NCI-H187 (cell line): ENCODE measurements around the gene NR2E1.

Experiments used
- DNase-seq, 2 experiments: peaks; one replicate each; lab custom pipeline; 2025; lab: John Stamatoyannopoulos, UW

NR2E1 gene

GRCh38 chr6:108171291-108171917 lies 5.6 kb downstream of the NR2E1 start:
- no peak for DNase-seq

- no peak for DNase-seq
Observed at GRCh38 chr6:108171918-108172516, 6.2 kb downstream of the NR2E1 start.

- no peak for DNase-seq
Observed at GRCh38 chr6:108174371-108175175, 8.8 kb downstream of the NR2E1 start.

- no peak for DNase-seq
Observed at GRCh38 chr6:108175176-108175591, 9.4 kb downstream of the NR2E1 start.

GRCh38 chr6:108175592-108176279 lies 9.9 kb downstream of the NR2E1 start:
- DNase-seq: no peak

- DNase-seq: no peak
Observed at GRCh38 chr6:108176281-108177089, 10.7 kb downstream of the NR2E1 start.

GRCh38 chr6:108179741-108180140 lies 13.9 kb downstream of the NR2E1 start:
- DNase-seq: no peak

- DNase-seq: no peak
Observed at GRCh38 chr6:108180266-108180665, 14.4 kb downstream of the NR2E1 start.

GRCh38 chr6:108180776-108181175 lies 15.0 kb downstream of the NR2E1 start:
- DNase-seq: no peak

GRCh38 chr6:108186226-108186625 lies 20.4 kb downstream of the NR2E1 start:
- no peak for DNase-seq

GRCh38 chr6:108187519-108187918 lies 21.7 kb downstream of the NR2E1 start:
- no peak for DNase-seq

- no peak for DNase-seq
Observed at GRCh38 chr6:108193131-108193530, 27.3 kb downstream of the NR2E1 start.

- no peak for DNase-seq
Observed at GRCh38 chr6:108193835-108194234, 28.0 kb downstream of the NR2E1 start.

- DNase-seq: no peak
Observed at GRCh38 chr6:108194503-108194902, 28.7 kb downstream of the NR2E1 start.

GRCh38 chr6:108195209-108195608 lies 29.4 kb downstream of the NR2E1 start:
- DNase-seq: no peak

- no peak for DNase-seq
Observed at GRCh38 chr6:108198761-108199498, 33.1 kb downstream of the NR2E1 start.

GRCh38 chr6:108200186-108200585 lies 34.4 kb downstream of the NR2E1 start:
- no peak for DNase-seq

GRCh38 chr6:108200631-108201030 lies 34.8 kb downstream of the NR2E1 start:
- no peak for DNase-seq

- DNase-seq: no peak
Observed at GRCh38 chr6:108203189-108204112, 37.6 kb downstream of the NR2E1 start.

- no peak for DNase-seq
Observed at GRCh38 chr6:108207013-108207412, 41.2 kb downstream of the NR2E1 start.
